ENCODE results near the gene HMCES. TPM values are rescaled to one million over a fixed set of nuclear protein-coding genes. Genes with fewer than 3 reads are reported as not detected.

Gene HMCES
- total and polyA plus RNA-seq, 4 donors = 13.7 to 18.2 (median 15.3) TPM

GRCh38 chr3:129249284-129250065 lies 29.2 kb upstream of the HMCES start, which contains the start of gene COPG1:
TSS of gene COPG1 (plus strand) at chr3:129249606. CDS start at chr3:129249710, 104 bp downstream.
- no peaks in the 10 kb centered on the region for H3K9me3 ChIP-seq (ENCODE audit: control insufficient read depth in 4 of 4, low read length in 3 of 4)

More at GRCh38 chr3:129249284-129250065, 29.2 kb upstream of the HMCES start, which contains the start of gene COPG1:
- WGBS = under 1% methylated on average over 48 of the region's 48 CpGs
- Histone ChIP-seq H3K4me1 (ENCODE audit: control insufficient read depth in 4 of 4, insufficient read depth in 4 of 4, low read length in 3 of 4) (peaks cover 3 to 25% (median 22%) of the 10 kb centered on the region in 4 donors), H3K4me3 (ENCODE audit: low read depth in 1 of 3, low read length in 3 of 3) (peak within 1 kb of the TSS; percentile 73 to 98 (median 94)), H3K36me3 (ENCODE audit: control insufficient read depth in 4 of 4, insufficient read depth in 3 of 4, low read depth in 1 of 4, low read length in 3 of 4) (peaks cover 5 to 22% (median 21%) of the 10 kb centered on the region in 4 donors), H3K9ac (ENCODE audit: low read depth in 1 of 2, low read length in 2 of 2) (peak within 1 kb of the TSS; percentile 87 to 98), H3K27ac (ENCODE audit: low read depth in 1 of 2, low read length in 2 of 2) (peak within 1 kb of the TSS; percentile 82 to 96), H3K27me3 (ENCODE audit: control insufficient read depth in 4 of 4, insufficient read depth in 4 of 4, low read length in 3 of 4) (no peaks in the 10 kb centered on the region)
- no peak for TF ChIP-seq FOXA1 (IDR thresholded peaks at IDR 0.05)
- TF ChIP-seq, protein P1, sequence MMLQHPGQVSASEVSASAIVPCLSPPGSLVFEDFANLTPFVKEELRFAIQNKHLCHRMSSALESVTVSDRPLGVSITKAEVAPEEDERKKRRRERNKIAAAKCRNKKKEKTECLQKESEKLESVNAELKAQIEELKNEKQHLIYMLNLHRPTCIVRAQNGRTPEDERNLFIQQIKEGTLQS (IDR thresholded peaks at IDR 0.05) = no peak
- TF ChIP-seq RXRA (IDR thresholded peaks at IDR 0.05) = no peak
- TF ChIP-seq MAX (IDR thresholded peaks at IDR 0.05) = no peak
- TF ChIP-seq, protein P2, sequence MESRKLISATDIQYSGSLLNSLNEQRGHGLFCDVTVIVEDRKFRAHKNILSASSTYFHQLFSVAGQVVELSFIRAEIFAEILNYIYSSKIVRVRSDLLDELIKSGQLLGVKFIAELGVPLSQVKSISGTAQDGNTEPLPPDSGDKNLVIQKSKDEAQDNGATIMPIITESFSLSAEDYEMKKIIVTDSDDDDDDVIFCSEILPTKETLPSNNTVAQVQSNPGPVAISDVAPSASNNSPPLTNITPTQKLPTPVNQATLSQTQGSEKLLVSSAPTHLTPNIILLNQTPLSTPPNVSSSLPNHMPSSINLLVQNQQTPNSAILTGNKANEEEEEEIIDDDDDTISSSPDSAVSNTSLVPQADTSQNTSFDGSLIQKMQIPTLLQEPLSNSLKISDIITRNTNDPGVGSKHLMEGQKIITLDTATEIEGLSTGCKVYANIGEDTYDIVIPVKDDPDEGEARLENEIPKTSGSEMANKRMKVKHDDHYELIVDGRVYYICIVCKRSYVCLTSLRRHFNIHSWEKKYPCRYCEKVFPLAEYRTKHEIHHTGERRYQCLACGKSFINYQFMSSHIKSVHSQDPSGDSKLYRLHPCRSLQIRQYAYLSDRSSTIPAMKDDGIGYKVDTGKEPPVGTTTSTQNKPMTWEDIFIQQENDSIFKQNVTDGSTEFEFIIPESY (IDR thresholded peaks at IDR 0.05) = no peak
- TF ChIP-seq NR2F2 (IDR thresholded peaks at IDR 0.05) = no peak
- no peak for TF ChIP-seq TAF1 (conservative IDR thresholded peaks at IDR 0.05)
- no peak for TF ChIP-seq CTCF (IDR thresholded peaks at IDR 0.05; ENCODE audit: low read depth, low read length, missing input control)
- TF ChIP-seq REST (IDR thresholded peaks at IDR 0.05) = no peak
- TF ChIP-seq FOXA2 (IDR thresholded peaks at IDR 0.05) = peak; percentile 6
- TF ChIP-seq GABPA (IDR thresholded peaks at IDR 0.05 in 1 of 2, conservative IDR thresholded peaks at IDR 0.05 in 1 of 2) = peak; percentile 37 to 84
- TF ChIP-seq RAD21 (IDR thresholded peaks at IDR 0.05) = peak; percentile 44 to 54
- no peak for TF ChIP-seq JUND (IDR thresholded peaks at IDR 0.05)
- no peak for TF ChIP-seq HNF4G (IDR thresholded peaks at IDR 0.05)
- TF ChIP-seq YY1 (IDR thresholded peaks at IDR 0.05) = peak; percentile 59
- peak in 1 of 2 donors; percentile 13 for TF ChIP-seq HNF4A (conservative IDR thresholded peaks at IDR 0.05)
- TF ChIP-seq SP1 (IDR thresholded peaks at IDR 0.05) = peak; percentile 6
- peak in 1 of 2 donors; percentile 8 for TF ChIP-seq EGR1 (IDR thresholded peaks at IDR 0.05; ENCODE audit: low read depth in 2 of 2)
- DNase-seq (ENCODE audit: low spot score) = peak; percentile 90
